GM21526 (cell line): ENCODE results near the gene SHPK.

Source experiments
- ATAC-seq: cut with Tn5 transposase; IDR thresholded peaks from one replicate; pipeline ENCODE4 v1.9.1; 2021; ENCODE audit warnings: moderate library complexity; ENCODE audit not compliant: unreplicated experiment, low FRiP score

SHPK gene, protein sequence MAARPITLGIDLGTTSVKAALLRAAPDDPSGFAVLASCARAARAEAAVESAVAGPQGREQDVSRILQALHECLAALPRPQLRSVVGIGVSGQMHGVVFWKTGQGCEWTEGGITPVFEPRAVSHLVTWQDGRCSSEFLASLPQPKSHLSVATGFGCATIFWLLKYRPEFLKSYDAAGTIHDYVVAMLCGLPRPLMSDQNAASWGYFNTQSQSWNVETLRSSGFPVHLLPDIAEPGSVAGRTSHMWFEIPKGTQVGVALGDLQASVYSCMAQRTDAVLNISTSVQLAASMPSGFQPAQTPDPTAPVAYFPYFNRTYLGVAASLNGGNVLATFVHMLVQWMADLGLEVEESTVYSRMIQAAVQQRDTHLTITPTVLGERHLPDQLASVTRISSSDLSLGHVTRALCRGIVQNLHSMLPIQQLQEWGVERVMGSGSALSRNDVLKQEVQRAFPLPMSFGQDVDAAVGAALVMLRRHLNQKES

DNA sequence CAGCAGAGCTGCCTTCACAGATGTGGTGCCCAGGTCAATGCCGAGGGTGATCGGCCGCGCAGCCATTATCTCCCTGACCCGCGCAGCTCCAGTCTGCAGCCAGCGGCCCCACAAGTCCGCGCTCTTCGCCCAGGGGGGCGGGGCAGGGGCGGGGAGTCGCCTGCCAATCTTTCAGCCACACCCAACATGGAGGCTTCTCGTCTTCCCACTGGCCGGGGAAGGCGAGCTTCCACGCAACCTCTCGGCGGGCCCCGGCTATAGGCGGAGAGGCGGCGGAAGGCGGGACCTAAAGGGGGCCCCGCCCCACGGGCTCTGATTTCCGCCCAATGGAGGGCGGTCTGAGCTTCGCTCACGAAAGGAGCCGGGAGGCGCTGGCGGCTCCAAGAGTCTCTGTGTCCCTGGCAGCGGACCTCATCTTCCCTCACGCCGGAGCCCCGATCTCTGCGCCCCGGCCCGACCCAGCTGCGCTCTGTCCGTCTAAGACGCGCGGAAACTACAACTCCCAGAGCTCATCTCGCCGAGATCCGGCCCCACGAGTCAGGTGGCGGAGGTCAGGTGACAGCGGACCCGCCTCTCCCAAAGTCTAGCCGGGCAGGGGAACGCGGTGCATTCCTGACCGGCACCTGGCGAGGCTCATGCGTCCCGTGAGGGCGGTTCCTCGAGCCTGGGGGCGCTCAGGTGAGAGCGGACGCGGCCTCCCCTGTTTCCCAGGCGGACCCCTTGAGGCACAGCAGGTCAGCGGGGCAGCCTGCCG, at the start of gene SHPK, which contains the start of gene CTNS:
Gene SHPK, minus strand, starts transcription at position 97 of the 754 bp plus-strand sequence. Its CDS starts 31 bp downstream, at position 66.
Gene CTNS, plus strand, starts transcription at position 607 of the 754 bp plus-strand sequence. CDS start 3,447 bp downstream, outside the sequence.
- ATAC-seq, result peak; percentile 88

DNA sequence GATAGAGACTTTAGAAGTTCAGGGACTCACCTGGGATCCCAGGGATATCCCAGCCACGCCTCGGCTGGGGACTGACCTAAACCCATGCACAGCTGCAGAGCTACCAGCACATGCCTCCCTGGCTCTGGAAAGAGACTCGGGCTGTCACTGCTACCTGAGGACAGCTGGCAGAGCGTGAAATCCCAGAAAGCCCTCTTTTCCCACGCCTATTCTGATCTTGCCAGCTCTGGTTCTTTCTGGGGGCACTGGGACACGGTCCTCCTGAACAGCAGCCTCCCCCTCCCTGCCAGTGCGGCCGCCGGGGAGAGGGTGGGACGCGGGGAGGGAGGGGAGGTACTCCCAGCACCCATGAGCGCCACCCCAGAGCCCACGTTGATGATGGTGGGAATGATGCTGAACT, 49.1 kb upstream of the SHPK start:
- ATAC-seq, result no peak

DNA sequence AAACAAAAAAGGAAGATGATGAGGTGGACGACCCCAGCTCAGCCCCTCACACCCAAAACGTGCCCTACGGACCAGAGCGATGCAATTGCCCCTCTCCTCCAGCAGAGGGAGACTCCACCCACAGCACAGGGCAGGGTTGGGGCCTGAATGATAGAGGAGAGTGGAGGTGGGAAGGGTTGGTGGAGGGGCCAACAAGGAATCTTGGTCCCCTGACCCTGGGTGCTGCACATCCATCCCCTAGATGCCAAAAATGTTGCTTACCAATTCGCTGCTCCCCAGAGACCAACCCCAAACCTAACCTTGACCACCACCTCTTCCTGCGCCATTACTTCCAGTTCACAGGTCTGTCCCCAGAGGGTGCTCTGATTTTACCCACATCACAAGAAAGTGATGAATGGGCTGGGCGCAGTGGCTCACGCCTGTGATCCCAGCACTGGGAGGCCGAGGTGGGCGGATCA, 47.0 kb upstream of the SHPK start:
- ATAC-seq, result no peak

DNA sequence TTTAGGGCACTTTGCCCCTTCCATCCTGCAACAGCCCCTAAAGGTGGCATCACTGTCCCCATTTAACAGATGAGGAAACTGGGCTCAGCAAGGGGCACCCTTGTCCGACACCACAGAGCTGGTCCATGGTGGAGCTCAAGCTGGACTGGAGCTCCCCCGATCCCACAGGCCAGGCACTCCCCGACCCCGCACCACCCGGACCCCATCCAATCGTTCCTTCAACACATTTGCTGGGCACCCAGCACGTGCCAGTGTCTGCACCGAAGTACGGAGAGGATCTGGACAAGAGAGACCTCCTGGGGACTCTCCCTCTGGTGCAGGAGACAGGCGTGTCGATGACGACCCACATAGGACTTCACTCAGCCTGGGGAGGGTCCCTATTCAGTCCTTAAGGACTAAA, 46.0 kb upstream of the SHPK start:
- ATAC-seq, result no peak

- ATAC-seq, result no peak
Observed at GRCh38 chr17:3681565-3681964, 45.5 kb upstream of the SHPK start.

GRCh38 chr17:3681057-3681456, 45.0 kb upstream of the SHPK start:
- ATAC-seq, result no peak

GRCh38 chr17:3679531-3680126, 43.6 kb upstream of the SHPK start:
- ATAC-seq, result no peak

DNA sequence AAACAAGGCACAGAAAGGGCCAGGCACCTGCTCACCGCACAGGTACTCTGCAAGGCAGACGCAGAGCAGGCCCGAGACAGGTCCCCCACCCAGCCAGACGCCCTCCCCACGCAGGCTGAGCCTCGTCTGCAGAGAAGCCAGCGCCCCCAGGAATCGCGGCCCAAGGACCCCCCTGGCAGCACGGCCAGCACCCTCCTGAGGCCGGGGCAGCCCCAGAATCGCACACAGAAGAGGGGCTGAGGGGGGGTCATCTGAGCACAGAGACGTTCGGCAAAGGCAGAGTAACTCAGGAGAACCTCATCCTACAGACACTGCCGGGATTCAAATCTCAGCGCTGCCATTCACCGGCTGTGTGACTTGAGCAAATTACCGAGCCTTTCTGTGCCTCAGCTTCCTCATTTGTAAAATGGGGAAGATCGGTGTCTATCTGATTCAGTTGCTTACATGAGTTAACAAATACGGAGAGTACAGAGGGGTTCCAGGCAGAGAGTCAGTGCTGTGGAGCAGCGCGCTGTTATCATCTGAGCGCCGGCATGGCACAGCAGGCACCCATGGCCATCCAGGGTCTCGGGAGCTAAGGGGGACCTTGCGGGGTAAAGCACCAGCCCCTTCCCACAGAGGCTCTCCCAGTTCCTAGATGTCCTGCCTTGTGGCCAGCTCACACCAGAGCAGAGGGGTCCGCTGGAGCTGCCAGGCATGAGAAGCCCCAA, 42.9 kb upstream of the SHPK start:
- no peak for ATAC-seq

- no peak for ATAC-seq
Observed at GRCh38 chr17:3678095-3678820, 42.2 kb upstream of the SHPK start.

- no peak for ATAC-seq
Observed at GRCh38 chr17:3675886-3676285, 39.8 kb upstream of the SHPK start.

- ATAC-seq, result no peak
Observed at GRCh38 chr17:3672571-3672970, 36.5 kb upstream of the SHPK start.

DNA sequence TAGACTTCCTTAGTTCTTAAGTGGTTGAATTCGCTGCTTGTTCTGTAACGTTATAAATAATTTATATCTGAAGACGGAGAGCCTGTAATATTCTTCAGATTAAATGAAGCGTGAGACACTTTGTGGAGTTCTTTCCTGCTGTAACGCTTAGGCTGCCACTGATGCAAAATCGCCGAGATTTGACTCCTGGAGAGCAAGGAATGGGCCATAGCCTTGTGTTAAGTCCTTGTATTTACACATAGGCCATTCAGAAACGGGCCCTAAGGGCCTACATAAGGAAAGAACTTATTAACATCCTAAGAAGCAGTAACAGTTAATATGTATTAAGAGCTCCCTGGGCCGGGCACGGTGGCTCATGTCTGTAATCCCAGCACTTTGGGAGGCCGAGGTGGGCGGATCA, 33.5 kb upstream of the SHPK start:
- no peak for ATAC-seq

DNA sequence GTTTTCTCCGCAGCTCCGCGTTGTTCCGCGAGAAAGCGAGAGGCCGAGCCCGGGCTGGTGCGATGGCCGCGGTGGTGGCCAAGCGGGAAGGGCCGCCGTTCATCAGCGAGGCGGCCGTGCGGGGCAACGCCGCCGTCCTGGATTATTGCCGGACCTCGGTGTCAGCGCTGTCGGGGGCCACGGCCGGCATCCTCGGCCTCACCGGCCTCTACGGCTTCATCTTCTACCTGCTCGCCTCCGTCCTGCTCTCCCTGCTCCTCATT, 33.0 kb upstream of the SHPK start:
- ATAC-seq, result no peak

DNA sequence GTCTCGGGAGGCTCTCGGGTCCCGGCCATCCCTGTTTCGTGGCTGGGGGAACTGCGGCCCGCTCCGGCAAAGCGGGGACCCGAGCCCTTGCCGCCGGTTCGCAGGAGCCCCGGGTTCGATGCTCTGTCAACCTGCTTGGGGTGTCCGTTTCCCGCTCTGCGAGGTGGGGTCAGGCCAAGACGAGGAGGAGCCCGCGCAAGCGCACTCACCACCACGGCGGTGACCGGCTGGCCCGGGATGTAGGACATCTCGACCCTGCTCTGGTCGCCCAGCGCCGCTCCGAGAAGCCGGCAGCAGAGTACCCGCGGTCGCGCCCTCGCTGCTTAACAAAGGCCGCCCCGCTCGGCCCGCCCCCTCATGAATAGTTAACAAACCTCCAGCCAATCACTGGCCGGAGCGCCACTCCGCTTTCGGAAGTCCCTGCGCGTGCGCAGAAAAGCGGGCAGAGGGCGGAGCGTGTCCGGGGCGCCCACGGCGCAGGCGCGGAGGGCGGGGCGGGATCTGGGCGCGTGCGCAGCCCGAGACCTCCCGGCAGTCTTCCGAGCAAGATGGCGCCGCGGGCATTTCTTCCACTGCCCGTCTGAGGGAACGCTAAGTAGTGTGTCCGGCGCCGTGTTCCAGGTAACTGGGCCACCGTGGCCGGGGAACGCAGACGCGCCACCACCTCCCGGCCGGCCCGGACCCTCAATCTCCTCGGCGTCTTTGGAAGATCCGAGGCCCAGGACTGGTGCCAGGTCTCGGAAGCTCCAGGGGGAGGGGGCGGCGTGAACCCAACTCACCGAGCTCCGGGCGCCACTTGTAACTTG, 32.4 kb upstream of the SHPK start, which contains the start of the genes EMC6 and TAX1BP3:
Gene EMC6, plus strand, starts transcription at position 534 of the 806 bp plus-strand sequence. CDS start 335 bp downstream, outside the sequence.
Gene TAX1BP3, minus strand, starts transcription at position 300 of the 806 bp plus-strand sequence. Its CDS starts 52 bp downstream, at position 248.
- ATAC-seq, result peak; percentile 76

GRCh38 chr17:3667366-3668278, 31.6 kb upstream of the SHPK start:
- no peak for ATAC-seq

GRCh38 chr17:3666516-3666915, 30.5 kb upstream of the SHPK start:
- no peak for ATAC-seq

GRCh38 chr17:3665834-3666233, 29.8 kb upstream of the SHPK start:
- ATAC-seq, result no peak
